Cerebellar cortex (tissue), 1 donor: ENCODE results near the gene TSHB.

Experiments
- DNase-seq: peaks from one replicate; pipeline ENCODE4 v3.0.0-alpha.2; 2015; ENCODE audit warnings: low spot score

The TSHB gene

DNA sequence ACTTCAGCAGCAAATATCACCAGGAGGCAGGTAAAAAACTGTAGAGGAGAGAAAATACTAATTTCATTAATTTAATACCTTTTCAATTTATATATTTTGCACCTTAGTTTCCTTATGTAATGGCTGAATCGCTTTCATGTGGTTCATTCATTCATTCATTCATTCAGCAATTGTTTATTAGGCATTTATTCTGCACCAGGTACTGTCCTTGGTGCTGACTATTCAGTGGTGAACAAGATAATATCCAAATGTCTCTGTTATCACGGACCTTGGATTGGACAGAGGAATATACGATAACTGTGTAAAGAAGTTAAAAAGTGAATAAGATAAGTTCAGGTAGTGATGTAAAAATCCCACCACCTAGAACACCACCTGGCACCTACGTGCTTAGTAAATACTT, 30.9 kb downstream of the TSHB start:
- no peak for DNase-seq

DNA sequence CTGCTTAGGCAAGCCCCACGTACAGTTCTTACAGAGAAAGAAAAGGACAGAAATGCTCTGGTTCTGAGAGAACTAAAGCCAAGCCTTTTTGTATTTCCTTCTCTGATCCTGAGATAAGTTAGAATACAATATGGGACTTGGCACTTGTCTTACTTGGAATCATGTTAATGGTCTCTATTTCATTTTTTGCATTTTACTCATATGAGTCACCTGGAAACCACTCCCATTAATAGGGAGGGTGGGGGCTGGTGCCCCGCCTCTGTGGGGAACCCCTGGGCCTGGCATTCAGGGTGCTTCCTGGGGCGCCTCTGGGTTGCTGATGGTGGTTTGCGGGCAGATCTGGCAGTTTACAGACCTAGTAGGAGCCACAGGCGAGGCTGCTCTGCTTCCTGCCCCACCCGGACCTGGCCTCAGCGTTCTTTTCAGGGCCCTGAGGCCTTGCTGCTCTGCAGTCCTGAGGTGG, 32.9 kb downstream of the TSHB start:
- DNase-seq = no peak

DNA sequence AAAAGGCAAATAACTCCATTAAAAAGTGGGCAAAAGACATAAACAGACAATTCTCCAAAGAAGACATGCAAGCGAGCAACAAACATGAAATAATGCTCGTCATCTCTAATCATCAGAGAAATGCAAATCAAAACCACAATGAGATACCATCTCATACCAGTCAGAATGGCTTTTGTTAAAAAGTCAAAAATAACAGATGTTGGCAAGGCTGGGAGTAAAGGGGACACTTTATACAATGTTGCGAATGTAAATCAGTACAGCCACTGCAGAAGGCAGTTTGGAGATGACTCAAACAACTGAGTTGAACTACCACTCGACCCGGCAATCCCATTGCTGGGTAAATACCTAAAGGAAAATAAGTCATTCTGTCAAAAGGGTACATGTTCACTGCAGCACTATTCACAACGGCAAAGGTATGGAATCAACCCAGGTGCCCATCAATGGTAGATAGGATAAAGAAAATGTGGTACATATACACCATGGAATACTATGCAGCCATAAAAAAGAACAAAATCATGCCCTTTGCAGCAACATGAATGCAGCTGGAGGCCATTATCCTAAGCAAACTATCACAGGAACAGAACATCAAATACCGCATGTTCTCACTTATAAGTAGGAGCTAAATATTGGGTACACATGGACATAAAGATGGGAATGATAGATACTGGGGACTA, 33.7 kb downstream of the TSHB start:
- no peak for DNase-seq

DNA sequence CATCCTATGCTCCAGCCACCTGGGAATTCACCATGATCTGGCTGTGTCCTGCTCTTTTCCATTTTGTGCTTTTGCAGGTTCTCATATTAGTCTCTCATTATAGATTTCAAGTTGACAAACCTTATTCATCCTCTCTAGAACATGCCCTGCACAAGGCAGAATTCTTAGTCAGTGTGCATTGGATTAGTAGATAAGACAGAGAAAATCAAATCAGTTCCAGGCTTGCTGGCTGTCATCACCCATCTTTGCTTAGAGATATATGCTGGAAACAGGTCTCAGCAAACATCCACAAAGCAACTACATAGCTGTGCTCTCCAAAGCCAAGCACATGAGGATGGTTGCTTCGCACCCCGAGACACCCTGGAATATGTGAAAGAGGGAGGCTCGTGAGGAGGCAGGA, 34.8 kb downstream of the TSHB start:
- DNase-seq = no peak

DNA sequence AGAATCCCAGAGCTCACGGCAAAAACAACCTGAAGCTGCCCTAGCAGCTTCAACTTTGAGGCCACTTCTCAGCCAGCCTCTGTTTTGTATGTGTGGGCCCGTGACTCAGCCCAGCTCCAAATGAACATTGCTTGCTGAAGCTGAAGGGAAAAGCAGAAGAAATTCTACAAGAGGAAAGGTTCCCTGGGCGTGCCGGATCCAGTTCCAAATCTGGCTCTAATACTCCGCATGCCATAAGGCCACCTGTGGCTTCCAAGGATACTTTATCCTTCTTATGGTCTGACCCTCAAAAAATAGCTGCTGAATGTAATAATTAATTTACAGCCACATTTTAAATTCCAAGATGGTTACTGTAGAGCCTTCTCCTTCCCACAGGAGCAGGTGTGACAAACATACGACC, 35.4 kb downstream of the TSHB start:
- no peak for DNase-seq

DNA sequence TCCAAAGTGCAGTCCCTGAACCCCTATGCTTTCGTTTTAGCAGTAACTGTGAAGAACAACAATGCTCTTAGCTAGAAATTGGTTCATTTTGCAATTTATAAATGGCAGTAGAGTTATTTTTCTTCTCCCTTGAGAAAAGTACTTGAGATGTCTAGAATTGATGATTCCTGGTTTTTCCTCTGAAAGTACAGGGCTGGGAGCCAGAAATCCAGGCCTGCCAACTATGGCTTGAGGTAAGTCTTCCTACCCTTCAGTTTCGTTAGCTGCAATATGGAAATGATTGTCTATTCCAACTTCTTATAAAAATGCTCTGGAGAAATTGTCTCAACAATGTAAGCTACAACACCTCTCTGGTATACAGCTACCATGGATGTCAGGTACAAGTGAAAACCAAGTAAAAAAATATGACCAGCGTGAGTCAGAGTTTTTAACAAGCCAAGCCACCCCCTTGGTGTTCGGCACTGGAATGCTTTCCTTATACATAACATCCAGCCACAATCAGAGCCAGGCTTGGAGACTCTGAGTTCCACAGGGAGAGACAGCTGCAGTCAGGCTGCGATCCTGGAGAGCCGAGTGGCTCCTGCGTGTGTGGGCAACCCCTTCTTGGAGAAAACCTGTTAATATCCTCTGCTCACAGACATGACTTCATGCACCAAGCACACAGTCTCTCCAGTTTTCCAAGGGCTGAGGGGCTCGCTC, 37.7 kb downstream of the TSHB start:
- DNase-seq = no peak

DNA sequence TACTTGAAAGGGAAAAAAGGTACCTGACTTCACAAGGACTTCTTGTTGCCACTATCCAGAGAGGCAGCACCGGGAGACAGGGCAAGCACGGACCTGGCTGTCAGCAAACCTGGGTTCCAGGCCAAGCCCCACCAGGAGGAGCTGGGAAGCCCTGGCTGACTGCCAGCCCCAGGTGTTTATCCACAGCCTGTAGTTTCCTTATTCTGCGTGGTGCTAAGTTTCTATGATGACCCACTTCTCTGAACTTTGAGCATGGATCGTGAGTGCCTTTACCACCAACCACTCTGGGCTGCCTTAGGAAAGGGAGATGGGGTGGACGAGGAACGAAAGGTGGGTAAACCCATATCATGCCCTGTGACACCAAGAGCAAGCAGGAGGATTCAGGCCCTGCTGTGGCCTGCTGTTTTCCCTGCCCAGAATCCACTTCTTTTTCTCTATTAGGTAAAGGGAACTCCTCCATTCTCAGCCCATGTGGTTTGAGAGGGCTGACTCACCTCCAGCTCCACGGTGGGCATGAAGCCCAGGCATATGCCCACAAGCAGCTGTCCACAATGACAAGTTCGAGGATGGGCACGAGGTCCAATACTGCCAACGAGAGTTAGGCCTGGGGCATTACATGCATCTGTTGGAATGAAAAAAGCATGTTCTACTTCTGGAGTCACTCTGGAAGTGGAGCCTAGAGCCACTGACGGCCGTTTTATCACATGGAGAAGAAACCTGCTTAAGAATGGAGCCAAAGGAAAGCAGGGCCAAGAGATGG, 39.4 kb downstream of the TSHB start:
- no peak for DNase-seq

DNA sequence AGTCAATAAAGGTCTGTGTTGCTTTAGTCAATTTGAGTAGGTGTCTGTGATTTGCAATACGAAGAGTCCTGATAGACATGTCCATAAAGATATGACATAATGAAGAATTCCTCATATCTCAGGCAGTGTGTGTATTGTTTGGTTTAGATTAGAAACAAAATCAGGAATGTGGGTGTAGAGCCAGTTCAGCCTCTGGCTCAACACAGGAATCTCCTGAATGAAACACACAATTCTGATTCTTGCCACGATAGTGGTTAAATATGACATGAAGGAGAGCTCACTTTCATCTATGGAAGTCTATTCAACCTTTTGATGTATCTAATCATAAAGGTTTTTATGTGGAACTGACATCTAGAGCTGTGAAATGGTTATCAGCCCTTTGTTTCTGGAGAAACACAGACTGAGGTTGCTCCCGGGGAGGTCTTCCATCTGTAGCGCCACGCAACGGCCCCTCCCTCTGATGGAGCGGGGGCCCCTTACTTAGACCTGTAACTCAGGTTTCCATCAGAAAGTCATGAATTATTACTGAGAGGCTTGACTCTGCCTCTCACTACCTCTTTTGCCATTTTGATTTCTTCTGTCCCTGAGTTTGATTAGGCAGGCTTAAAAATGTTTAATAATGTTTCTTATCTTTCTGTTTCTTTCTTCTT, 40.2 kb downstream of the TSHB start:
- DNase-seq = no peak

DNA sequence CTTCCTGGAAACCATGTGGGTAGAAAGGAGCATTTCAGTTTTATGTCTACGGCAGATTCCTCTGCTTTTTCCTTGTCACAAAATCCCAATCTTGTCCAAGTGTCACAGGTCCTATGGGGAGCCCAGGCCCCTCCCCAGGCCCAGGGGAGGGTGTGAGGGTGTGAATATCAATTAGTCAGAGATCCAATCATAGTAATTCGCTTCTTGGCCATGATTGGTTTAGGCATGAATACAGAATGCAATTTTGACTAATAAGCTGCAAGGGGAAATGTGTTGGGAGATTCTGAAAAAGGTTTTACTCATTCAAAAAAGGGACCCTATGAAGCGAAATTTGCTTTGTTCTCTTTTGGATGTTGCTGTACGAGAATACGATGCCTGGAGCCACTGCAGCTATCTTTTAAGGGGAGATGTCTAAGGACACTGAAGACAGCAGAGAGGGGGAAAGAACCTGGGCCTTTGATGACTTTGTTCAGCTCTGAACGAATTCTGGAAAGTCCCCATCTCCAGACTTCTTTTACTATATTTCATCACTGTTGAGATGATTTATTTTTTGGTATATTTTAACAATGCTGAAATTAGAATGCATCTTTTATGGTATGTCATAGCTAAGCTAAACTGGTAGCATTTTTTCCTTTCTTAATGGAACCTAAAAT, 41.5 kb downstream of the TSHB start:
- no peak for DNase-seq

DNA sequence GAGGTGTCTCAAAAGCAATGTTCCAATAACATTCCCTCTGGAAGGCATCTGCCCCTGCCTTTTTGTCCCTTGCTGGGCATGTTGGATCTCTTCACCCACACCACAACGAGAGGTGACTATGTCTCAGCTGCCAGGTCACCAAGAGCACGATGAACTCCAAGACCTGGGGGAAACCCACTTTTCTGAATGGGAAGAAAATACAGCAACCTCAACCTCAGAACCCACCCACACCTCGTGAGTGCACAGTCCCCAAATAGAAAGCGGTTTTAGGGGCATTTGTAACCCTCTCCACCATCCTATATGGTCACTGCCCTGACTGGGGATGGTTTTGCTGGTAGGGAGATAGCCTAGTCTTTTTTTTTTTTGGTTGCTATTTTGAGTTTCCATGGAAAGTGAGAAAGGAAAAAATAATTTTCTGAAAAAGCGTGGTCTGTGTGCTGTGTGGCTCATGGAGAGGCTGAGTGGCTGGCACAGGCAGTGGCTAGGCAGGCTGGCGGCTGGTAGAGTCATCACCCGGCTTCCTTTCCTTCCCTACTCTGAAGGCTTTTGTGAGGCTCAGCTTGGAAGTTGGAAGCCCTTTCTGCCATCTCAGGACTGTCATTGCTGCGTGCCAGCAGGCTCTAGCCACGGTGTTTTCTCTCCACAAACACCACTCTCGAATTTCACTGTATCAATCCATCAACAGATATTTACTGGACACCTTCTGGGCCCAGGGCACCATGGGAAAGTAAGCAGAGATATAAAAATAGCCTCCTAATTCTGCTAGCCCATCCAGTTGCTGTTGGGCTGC, 43.9 kb downstream of the TSHB start:
- DNase-seq = no peak

DNA sequence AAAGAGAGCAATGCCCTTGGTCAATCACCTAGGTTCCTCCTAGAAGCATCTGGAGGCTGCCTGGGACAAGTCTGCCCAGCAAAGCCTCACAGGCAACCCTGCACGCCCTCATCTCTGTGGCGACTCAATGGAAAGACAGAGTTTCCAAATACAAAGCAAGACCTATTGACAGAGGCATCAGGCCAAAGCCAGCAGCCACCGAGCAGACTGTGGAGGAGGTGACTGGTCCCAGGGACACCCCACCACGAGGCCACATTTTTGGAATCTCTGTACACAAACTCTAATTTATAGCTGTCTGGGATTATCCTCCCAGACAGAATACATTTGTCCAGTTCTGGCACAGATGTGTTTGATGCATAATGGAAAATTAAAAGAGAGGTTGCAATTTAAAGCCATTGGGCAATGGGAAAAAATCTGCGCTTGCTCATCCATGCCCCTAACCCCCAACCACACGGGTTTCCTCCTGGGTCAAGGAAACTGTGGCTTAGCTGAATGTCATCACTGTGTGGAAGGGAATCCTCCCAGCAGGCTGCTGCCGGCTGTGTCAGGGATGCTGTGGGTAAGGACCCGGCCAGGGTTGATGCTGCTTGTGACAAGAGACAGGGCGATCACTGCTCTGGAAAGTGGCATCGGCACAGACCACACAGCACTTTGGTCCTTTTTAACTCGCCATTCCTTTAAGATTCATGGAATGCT, 45.4 kb downstream of the TSHB start:
- no peak for DNase-seq

DNA sequence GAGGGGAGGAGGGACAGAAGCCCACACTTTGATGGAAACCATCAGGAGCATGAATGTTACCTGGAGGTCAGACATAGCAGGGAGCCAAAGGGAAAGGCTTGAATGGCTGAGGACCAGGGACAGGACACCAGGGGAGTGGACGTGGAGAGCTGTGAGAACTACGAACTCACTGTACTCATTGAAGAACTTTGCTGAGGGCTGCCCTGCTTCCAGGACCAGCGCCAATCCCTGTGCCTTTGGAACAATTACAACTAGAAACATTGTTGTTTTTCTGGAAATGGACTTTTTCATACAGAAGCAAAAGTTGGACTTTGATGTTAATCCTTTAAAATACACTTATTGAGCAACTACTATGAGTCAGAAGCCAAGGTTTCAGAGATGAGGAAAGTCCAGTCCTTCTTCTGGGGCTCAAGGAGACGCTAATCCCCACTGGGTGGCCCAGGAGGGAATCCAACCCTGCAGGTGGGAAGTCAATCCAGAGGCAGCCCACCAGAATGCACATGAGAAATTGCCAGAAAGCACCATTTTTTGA, 46.8 kb downstream of the TSHB start:
- no peak for DNase-seq

DNA sequence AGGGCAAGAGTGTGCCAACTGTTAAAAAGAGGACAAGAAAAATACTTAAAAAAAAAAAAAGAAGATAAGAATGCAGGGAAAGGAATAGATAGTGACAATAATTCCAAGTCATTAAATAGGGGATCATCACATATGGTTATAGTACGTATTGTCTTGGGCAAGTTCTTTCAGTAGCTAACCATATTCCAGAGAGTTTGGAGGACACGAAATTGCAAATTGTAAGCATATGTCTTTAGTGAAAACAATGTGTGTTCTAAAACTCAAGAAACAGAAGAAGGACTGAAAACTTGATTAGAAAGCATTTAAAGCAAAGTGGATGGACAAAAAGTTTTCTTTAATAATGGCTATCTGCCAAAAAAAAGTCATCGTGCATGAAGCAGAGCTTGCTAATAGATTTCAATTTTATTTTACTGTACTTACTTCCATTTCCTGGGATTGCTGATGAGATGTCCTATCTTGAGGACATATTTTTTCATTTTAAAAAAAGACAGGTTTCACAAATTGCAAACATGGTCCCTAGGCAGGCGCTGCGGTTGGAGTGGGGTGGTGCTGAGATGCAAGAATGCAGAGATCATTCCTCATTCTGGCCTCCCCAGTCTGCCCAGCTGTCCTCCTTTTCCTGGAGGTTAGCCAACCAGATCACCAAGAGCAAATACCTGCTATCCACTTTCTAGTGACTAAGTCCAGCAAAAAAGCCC, 47.8 kb downstream of the TSHB start:
- DNase-seq = no peak

DNA sequence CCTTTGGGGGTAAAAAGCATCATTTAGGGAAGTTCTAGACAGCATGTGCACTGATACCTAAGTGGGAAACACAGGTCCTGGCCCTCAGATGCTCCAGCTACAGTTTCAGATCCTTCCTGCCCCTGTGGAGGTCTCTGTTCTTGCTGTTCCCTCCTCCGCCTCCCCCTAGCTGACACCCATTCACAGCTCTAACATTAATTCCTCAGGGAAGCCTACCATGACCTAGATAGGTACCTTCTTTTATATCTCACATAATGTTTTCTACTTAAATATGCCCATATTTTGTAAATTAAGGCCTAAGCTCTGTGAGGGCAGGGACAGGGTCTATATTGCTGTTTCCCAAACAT, 48.3 kb downstream of the TSHB start:
- DNase-seq = no peak

DNA sequence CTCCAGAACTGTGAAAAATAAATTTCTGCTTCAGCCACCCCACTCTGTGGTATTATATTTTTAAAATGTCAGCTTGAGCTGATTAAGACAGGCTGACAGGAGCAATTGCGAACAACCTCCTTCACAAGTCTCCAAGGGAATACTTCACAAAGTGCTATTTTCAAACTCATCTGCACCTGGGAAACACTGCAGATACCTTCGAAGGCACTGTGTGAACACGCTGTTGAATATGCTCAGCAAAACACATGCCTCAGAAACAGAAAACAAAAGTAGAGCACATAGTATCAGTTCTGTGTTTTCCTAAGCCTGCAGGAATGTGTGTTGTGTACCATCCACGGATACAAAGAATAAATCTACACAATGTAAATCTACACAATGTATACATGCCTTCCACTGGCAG, 49.1 kb downstream of the TSHB start:
- no peak for DNase-seq

DNA sequence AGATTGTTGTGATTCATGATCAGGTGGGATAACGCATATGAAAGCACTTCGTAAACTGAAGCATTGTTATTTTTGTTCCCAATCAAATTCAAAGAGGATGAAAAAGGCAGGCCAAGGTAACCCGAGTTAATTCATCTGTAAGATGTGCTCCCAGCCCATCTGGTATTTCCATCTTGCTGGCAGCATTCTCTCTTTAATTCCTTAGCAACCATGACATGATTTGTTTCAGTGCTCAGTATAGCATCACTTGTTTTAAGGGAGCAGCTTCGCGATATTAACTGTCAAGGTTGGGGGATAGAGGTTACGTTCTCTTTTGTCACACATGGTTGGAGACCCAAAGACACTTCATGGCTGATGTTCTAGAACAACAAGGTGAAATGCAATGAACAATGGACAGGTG, 53.3 kb downstream of the TSHB start:
- DNase-seq = peak; percentile 52
